DOHH2 (cell line): ENCODE results near the gene SLC9A6.
A peak's percentile ranks its signal among the peaks of the same experiment; 100 is the strongest.

Source experiments
- H3F3A ChIP-seq: fragments of 200-600 bp; sonication (generic), shearing (Covaris generic); 2 replicates; pipeline ENCODE4 v1.6.0; 2016; ENCODE audit warnings: antibody characterized with exemption, mild to moderate bottlenecking; ENCODE audit not compliant: control insufficient read depth, insufficient read depth
- H3K27ac ChIP-seq: fragments of 200-600 bp; sonication (generic); 2 replicates; pipeline ENCODE4 v1.5.1; 2014; ENCODE audit warnings: low read depth, mild to moderate bottlenecking, low read length, moderate library complexity
- H3K27me3 ChIP-seq: fragments of 200-600 bp; sonication (generic); 2 replicates; pipeline ENCODE4 v1.6.1; 2014; ENCODE audit warnings: mild to moderate bottlenecking, low read length, mixed read lengths; ENCODE audit not compliant: control insufficient read depth
- H3K36me3 ChIP-seq: fragments of 200-600 bp; sonication (generic); 2 replicates; pipeline ENCODE4 v1.6.1; 2014; ENCODE audit warnings: mild to moderate bottlenecking, low read length, moderate library complexity, mixed read lengths; ENCODE audit not compliant: control insufficient read depth
- H3K4me1 ChIP-seq: fragments of 200-600 bp; sonication (generic); 2 replicates; pipeline ENCODE4 v1.6.1; 2014; ENCODE audit warnings: mild to moderate bottlenecking, low read length, mixed read lengths; ENCODE audit not compliant: control insufficient read depth
- H3K4me2 ChIP-seq: fragments of 200-600 bp; sonication (generic); 2 replicates; pipeline ENCODE4 v1.6.0; 2014; ENCODE audit warnings: mild to moderate bottlenecking, low read length, moderate library complexity
- H3K4me3 ChIP-seq: fragments of 200-600 bp; sonication (generic); 2 replicates; pipeline ENCODE4 v1.5.1; 2014; ENCODE audit warnings: mild to moderate bottlenecking, low read length, mixed read lengths
- H3K79me2 ChIP-seq: fragments of 200-600 bp; sonication (generic); 2 replicates; pipeline ENCODE4 v1.6.1; 2014; ENCODE audit warnings: mild to moderate bottlenecking, low read length, mixed read lengths; ENCODE audit not compliant: control insufficient read depth
- H3K9me2 ChIP-seq: fragments of 200-600 bp; sonication (generic); replicated peaks from 2 replicates; pipeline ENCODE4 v1.6.1; 2014; ENCODE audit warnings: mild to moderate bottlenecking, low read length, mixed read lengths; ENCODE audit not compliant: control insufficient read depth
- H3K9me3 ChIP-seq: fragments of 200-600 bp; sonication (generic); 2 replicates; pipeline ENCODE4 v1.6.1; 2014; ENCODE audit warnings: antibody characterized with exemption, low read length, mixed read lengths; ENCODE audit not compliant: control insufficient read depth, insufficient read depth
- H4K20me1 ChIP-seq: fragments of 200-600 bp; sonication (generic); 2 replicates; pipeline ENCODE4 v1.6.0; 2014; ENCODE audit warnings: low read depth, mild to moderate bottlenecking, antibody characterized with exemption, low read length, moderate library complexity; ENCODE audit not compliant: control insufficient read depth, insufficient read depth
- EZH2phosphoT487 ChIP-seq: fragments of 200-600 bp; sonication (generic); IDR thresholded peaks from 2 replicates; pipeline ENCODE4 v1.6.1; 2017; ENCODE audit warnings: borderline replicate concordance, mild to moderate bottlenecking, antibody characterized with exemption, low read length, moderate library complexity, mixed read lengths
- TF ChIP-seq, protein P1 (sequence below): fragments of 200-600 bp; sonication (generic); IDR thresholded peaks from one replicate; pipeline ENCODE4 v1.5.1; 2014; ENCODE audit warnings: antibody characterized with exemption, mild to moderate bottlenecking, low read depth, low read length; ENCODE audit not compliant: poor library complexity, severe bottlenecking

Gene SLC9A6

DNA sequence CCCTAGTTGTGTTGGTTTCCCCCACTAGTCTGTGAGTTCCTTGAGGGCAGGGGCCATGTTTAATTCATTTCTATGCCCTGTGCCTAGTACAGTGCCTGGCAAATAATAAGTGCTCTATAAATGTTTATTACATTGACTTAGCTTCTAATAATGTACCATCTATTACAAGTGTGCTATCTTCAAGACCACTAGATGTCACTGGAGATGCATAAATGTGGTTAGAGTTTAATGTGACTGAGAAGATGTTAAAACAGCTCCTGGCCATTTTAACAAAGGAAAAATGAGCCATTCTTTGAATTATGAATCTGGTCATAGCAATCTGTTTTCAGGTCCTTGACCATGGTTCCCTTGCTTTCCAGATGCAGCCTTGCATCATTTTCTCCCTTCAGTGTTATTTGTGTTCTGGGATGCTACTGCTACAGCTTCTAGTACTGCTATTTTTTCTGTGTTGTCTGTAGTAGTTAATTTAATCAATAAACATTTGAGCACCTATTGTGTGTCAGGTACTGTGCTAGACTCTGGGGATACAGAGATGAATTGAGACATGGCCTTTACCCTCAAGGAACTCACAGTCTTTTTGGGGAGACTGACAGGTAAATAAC, 43.2 kb downstream of the SLC9A6 start:
- Histone ChIP-seq H3K4me1 (no peaks in the 10 kb centered on the region), H3F3A (no peaks in the 10 kb centered on the region), H3K79me2 (no peaks in the 10 kb centered on the region), H3K4me3 (no peak overlapping the region), H3K4me2 (no peak overlapping the region), H3K27ac (no peak overlapping the region), H3K27me3 (no peaks in the 10 kb centered on the region), H3K9me2 (no peaks in the 10 kb centered on the region), H3K36me3 (no peaks in the 10 kb centered on the region; the same call in 1 of the 2 replicates), H4K20me1 (no peaks in the 10 kb centered on the region), H3K9me3 (no peaks in the 10 kb centered on the region)
- no peak for TF ChIP-seq EZH2phosphoT487
- TF ChIP-seq, protein P1, sequence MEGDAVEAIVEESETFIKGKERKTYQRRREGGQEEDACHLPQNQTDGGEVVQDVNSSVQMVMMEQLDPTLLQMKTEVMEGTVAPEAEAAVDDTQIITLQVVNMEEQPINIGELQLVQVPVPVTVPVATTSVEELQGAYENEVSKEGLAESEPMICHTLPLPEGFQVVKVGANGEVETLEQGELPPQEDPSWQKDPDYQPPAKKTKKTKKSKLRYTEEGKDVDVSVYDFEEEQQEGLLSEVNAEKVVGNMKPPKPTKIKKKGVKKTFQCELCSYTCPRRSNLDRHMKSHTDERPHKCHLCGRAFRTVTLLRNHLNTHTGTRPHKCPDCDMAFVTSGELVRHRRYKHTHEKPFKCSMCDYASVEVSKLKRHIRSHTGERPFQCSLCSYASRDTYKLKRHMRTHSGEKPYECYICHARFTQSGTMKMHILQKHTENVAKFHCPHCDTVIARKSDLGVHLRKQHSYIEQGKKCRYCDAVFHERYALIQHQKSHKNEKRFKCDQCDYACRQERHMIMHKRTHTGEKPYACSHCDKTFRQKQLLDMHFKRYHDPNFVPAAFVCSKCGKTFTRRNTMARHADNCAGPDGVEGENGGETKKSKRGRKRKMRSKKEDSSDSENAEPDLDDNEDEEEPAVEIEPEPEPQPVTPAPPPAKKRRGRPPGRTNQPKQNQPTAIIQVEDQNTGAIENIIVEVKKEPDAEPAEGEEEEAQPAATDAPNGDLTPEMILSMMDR = peak; percentile 50

DNA sequence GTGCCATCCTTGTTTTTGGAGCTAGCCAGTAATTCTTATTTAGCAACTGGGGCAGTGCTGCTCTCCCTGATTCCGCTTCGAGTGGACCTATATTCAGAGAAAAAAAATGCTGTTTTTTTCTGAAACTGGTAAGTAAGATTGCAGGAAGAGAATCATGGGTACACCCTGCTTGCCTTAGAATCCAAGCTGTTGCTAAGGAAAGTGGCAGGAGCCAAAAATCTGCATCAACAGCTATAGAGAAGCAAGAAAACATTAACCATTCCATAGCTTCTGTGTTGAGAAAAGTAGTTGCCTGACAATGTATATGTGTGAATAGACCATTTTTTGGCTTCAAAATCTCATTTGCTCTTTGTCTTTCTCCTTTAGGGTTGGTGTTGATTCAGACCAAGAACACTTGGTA, 44.5 kb downstream of the SLC9A6 start:
- TF ChIP-seq, protein P1 = no peak
- TF ChIP-seq EZH2phosphoT487 = no peak
- H4K20me1 ChIP-seq = no peaks in the 10 kb centered on the region
- H3K36me3 ChIP-seq = no peaks in the 10 kb centered on the region; the same call in 1 of the 2 replicates
- no peaks in the 10 kb centered on the region for H3K9me2 ChIP-seq
- H3K27me3 ChIP-seq = no peaks in the 10 kb centered on the region
- H3K9me3 ChIP-seq = no peaks in the 10 kb centered on the region
- H3K4me1 ChIP-seq = no peaks in the 10 kb centered on the region
- no peak overlapping the region for H3K27ac ChIP-seq
- H3K4me2 ChIP-seq = no peak overlapping the region
- H3F3A ChIP-seq = no peaks in the 10 kb centered on the region
- no peak overlapping the region for H3K4me3 ChIP-seq
- H3K79me2 ChIP-seq = no peaks in the 10 kb centered on the region

DNA sequence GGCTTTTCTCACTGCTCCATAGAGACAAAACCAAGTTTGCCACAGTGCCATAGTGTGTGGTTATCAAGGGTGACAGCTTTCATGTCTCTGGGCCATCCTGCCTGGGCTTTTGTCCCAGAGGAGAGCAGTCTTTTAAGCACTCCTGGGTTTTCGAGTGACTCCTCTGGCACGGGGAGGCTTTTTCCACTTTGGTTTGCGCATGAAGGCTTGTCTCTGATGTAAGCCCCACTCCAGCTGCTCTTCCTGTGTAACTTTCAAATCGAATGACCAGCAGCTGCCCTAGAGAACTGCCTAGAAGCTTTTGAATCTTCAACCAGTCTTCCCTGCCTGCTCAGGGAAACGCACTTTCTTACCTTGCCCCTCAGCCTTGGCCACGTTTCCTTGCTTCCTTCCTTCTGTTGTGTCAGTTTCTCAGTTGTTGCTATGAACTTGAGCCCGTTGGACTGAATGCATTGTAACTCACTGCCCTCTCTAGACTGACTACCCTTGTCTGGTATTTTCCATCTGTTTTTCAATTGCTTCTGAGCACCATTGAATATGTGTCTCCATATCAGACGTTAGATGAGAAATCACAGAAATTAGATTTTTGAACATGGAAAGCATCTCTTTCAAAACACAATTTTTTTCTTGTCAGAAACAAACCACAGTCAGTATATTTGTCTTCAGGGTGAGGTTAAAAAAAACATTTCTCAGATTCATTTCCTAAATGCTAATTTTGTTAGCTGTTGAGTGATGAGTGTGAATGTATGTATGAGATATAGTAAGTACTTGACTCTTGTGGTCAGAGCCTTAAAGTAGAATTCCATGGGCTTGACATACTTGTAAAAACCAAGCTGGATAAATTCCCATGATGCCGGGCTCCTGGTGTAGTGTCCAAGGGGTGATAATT, 45.3 kb downstream of the SLC9A6 start:
- H3K4me2 ChIP-seq = no peak overlapping the region
- H3K36me3 ChIP-seq = no peaks in the 10 kb centered on the region; the same call in 1 of the 2 replicates
- H3K9me3 ChIP-seq = no peaks in the 10 kb centered on the region
- H4K20me1 ChIP-seq = no peaks in the 10 kb centered on the region
- no peak overlapping the region for H3K27ac ChIP-seq
- H3F3A ChIP-seq = no peaks in the 10 kb centered on the region
- H3K27me3 ChIP-seq = no peaks in the 10 kb centered on the region
- no peak overlapping the region for H3K4me3 ChIP-seq
- no peaks in the 10 kb centered on the region for H3K4me1 ChIP-seq
- TF ChIP-seq EZH2phosphoT487 = no peak
- TF ChIP-seq, protein P1 = no peak
- no peaks in the 10 kb centered on the region for H3K9me2 ChIP-seq
- H3K79me2 ChIP-seq = no peaks in the 10 kb centered on the region
